Measurements from ENCODE around the gene OSGIN1.

OSGIN1 gene

GRCh38 chr16:83973581-83974385 is 20.7 kb downstream of the OSGIN1 start:
- no peak for DNase-seq

- DNase-seq: no peak
Measured at GRCh38 chr16:83974475-83974874, 21.4 kb downstream of the OSGIN1 start.

GRCh38 chr16:83975590-83976260 is 22.7 kb downstream of the OSGIN1 start:
- DNase-seq: no peak

- no peak for DNase-seq
Measured at GRCh38 chr16:83977056-83977815, 24.2 kb downstream of the OSGIN1 start.

GRCh38 chr16:83978401-83978904 is 25.4 kb downstream of the OSGIN1 start:
- no peak for DNase-seq

GRCh38 chr16:83979441-83979840 is 26.4 kb downstream of the OSGIN1 start:
- no peak for DNase-seq

GRCh38 chr16:83980794-83981193 is 27.8 kb downstream of the OSGIN1 start:
- DNase-seq: no peak

GRCh38 chr16:83981799-83982198 is 28.8 kb downstream of the OSGIN1 start:
- DNase-seq: no peak

- no peak for DNase-seq
Measured at GRCh38 chr16:83983491-83983890, 30.5 kb downstream of the OSGIN1 start.

- DNase-seq: no peak
Measured at GRCh38 chr16:83989300-83989699, 36.3 kb downstream of the OSGIN1 start.

- DNase-seq: no peak
Measured at GRCh38 chr16:83990492-83990891, 37.5 kb downstream of the OSGIN1 start.

- peak; percentile 27 for DNase-seq
Measured at GRCh38 chr16:83992624-83993023, 39.6 kb downstream of the OSGIN1 start.

GRCh38 chr16:83994087-83994486 is 41.0 kb downstream of the OSGIN1 start:
- DNase-seq: peak; percentile 74

GRCh38 chr16:83994703-83995102 is 41.7 kb downstream of the OSGIN1 start:
- no peak for DNase-seq

GRCh38 chr16:83995754-83996153 is 42.7 kb downstream of the OSGIN1 start:
- no peak for DNase-seq

GRCh38 chr16:83996481-83997252 is 43.6 kb downstream of the OSGIN1 start:
- DNase-seq: no peak

- DNase-seq: no peak
Measured at GRCh38 chr16:83998091-83998490, 45.1 kb downstream of the OSGIN1 start.

GRCh38 chr16:84000989-84001642 is 48.1 kb downstream of the OSGIN1 start:
- no peak for DNase-seq

- no peak for DNase-seq
Measured at GRCh38 chr16:84001726-84002125, 48.7 kb downstream of the OSGIN1 start.

GRCh38 chr16:84003038-84003437 is 50.0 kb downstream of the OSGIN1 start:
- DNase-seq: no peak

- no peak for DNase-seq
Measured at GRCh38 chr16:84004442-84004841, 51.4 kb downstream of the OSGIN1 start.

GRCh38 chr16:84005391-84005790 is 52.4 kb downstream of the OSGIN1 start:
- no peak for DNase-seq
